Natural killer cell (primary cell): ENCODE results near the gene FUCA1. TPM values are rescaled to one million over a fixed set of nuclear protein-coding genes. Genes with fewer than 3 reads are reported as not detected.

Source experiments
- ATAC-seq, 3 donors: fragments of 150-1000 bp in 2 of 3; fragments of 200-7000 bp in 1 of 3; cut with Tn5 transposase; 1 replicate in 1 of 3; 2 replicates in 2 of 3; pipeline ENCODE4 v1.10.0; 2021; ENCODE audit warnings: mild to moderate bottlenecking in 2 of 3, moderate library complexity in 2 of 3
- DNase-seq, 2 donors: peaks; one replicate each; pipeline versions ENCODE4 v3.0.0 to v3.0.0-alpha.2; 2013 to 2021; ENCODE audit warnings: mixed read lengths in 1 of 2
- H3K27ac ChIP-seq: one replicate; pipeline ENCODE4 v1.5.1; 2013; ENCODE audit warnings: mild to moderate bottlenecking, low read length
- H3K27me3 ChIP-seq: one replicate; pipeline ENCODE4 v1.6.1; 2013; ENCODE audit warnings: low read length; ENCODE audit not compliant: control insufficient read depth, insufficient read depth
- H3K36me3 ChIP-seq: one replicate; pipeline ENCODE4 v1.6.1; 2013; ENCODE audit warnings: low read length; ENCODE audit not compliant: control insufficient read depth, insufficient read depth
- H3K4me1 ChIP-seq: one replicate; pipeline ENCODE4 v1.6.1; 2013; ENCODE audit warnings: low read length; ENCODE audit not compliant: control insufficient read depth, insufficient read depth
- H3K4me3 ChIP-seq: one replicate; pipeline ENCODE4 v1.5.1; 2013; ENCODE audit warnings: low read length
- H3K9me3 ChIP-seq: one replicate; pipeline ENCODE4 v1.6.1; 2013; ENCODE audit warnings: low read length; ENCODE audit not compliant: control insufficient read depth, insufficient read depth
- H3K27ac Mint-ChIP-seq, 2 donors: one replicate each; pipeline ENCODE4 v1.8.0; 2022; ENCODE audit warnings: mild to moderate bottlenecking in 2 of 2, mixed read lengths in 2 of 2, moderate library complexity in 1 of 2
- H3K27me3 Mint-ChIP-seq, 2 donors: one replicate each; pipeline ENCODE4 v1.8.0; 2022; ENCODE audit warnings: low read depth in 2 of 2, mixed read lengths in 2 of 2
- H3K36me3 Mint-ChIP-seq: one replicate; pipeline ENCODE4 v1.8.0; 2022; ENCODE audit warnings: mixed read lengths
- H3K4me1 Mint-ChIP-seq, 2 donors: one replicate each; pipeline ENCODE4 v1.8.0; 2022; ENCODE audit warnings: mixed read lengths in 2 of 2
- H3K4me3 Mint-ChIP-seq: one replicate; pipeline ENCODE4 v1.8.0; 2022; ENCODE audit warnings: mild to moderate bottlenecking, moderate library complexity, mixed read lengths
- H3K9me3 Mint-ChIP-seq, 2 donors: one replicate each; pipeline ENCODE4 v1.8.0; 2022; ENCODE audit warnings: mixed read lengths in 2 of 2
- whole genome bisulfite sequencing: methylation state at CpG from one replicate; pipeline ENCODE4 v1.1.7; 2013; ENCODE audit warnings: missing lambda C conversion rate; ENCODE audit not compliant: insufficient coverage; 5-methylcytosine and 5-hydroxymethylcytosine counted together
- intact Hi-C: fragments of 100-400 bp; cut with micrococcal nuclease; formaldehyde crosslinking; loops from one replicate; pipeline ENCODE4 v1.14.2; 2022
- total RNA-seq, 4 donors: library from RNA; stranded (reverse); fragments of 120-200 nt in 1 of 4; gene quantifications; one replicate each; pipeline versions ENCODE4 v1.2.3 to v1.2.4, GENCODE V29; 2013 to 2022
- TF ChIP-seq, protein P1 (sequence below): fragments of 200-600 bp; IDR thresholded peaks from one replicate; pipeline ENCODE4 v1.8.0; 2022; ENCODE audit warnings: antibody characterized with exemption

The FUCA1 gene
- total RNA-seq, 3 donors from 2014 or later (not counting 1 experiment from before 2014, with no cell fraction given) = 6.8 to 12.5 (median 11.9) TPM

- peaks cover 16% of the 10 kb centered on the region for H3K4me1 ChIP-seq
- H3K27ac ChIP-seq = peak overlapping the region; percentile 16
- peaks cover 0 to 22% of the 10 kb centered on the region in 2 donors for H3K4me1 Mint-ChIP-seq
- 16% methylated on average over 6 of the region's 6 CpGs for WGBS
- ATAC-seq (peak; percentile 93 to 98 (median 98)), DNase-seq (peak; percentile 72 to 89)
- H3K36me3 ChIP-seq = peaks cover 19% of the 10 kb centered on the region
- no peaks in the 10 kb centered on the region for H3K36me3 Mint-ChIP-seq
- no peak overlapping the region for H3K4me3 Mint-ChIP-seq
- H3K27ac Mint-ChIP-seq = peak overlapping the region; percentile 18 to 32
- no peak overlapping the region for H3K4me3 ChIP-seq
- H3K27me3 Mint-ChIP-seq = no peaks in the 10 kb centered on the region
- H3K9me3 ChIP-seq = no peaks in the 10 kb centered on the region
- no peaks in the 10 kb centered on the region for H3K9me3 Mint-ChIP-seq
- H3K27me3 ChIP-seq = no peaks in the 10 kb centered on the region
- intact Hi-C loops = loop anchor here (1.0 kb wide), 2 partner anchors 59 to 108 kb away; partner anchors contain the start of gene FUCA1
- TF ChIP-seq, protein P1, sequence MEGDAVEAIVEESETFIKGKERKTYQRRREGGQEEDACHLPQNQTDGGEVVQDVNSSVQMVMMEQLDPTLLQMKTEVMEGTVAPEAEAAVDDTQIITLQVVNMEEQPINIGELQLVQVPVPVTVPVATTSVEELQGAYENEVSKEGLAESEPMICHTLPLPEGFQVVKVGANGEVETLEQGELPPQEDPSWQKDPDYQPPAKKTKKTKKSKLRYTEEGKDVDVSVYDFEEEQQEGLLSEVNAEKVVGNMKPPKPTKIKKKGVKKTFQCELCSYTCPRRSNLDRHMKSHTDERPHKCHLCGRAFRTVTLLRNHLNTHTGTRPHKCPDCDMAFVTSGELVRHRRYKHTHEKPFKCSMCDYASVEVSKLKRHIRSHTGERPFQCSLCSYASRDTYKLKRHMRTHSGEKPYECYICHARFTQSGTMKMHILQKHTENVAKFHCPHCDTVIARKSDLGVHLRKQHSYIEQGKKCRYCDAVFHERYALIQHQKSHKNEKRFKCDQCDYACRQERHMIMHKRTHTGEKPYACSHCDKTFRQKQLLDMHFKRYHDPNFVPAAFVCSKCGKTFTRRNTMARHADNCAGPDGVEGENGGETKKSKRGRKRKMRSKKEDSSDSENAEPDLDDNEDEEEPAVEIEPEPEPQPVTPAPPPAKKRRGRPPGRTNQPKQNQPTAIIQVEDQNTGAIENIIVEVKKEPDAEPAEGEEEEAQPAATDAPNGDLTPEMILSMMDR = peak; percentile 73
Measured at GRCh38 chr1:23809751-23810171, 58.3 kb downstream of the FUCA1 start.

DNA sequence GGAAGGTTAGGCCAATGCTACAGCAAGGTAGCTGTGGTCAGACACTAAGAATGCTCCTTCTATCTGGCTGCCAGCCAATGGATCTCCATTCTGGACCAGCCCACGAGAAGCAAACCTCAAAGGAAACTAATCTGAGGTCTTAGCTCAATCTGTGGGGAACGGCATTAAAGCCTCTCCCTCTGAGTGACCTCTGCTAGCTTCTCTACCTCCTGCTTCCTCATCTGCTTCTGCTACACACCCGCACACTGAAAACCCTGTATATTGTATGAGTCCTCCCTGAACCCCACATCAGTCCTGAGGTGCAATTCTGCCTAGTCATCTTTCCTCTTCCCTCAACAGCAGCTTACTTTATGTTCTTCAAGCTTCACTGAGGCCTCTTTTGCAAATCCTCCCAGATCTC, 60.6 kb downstream of the FUCA1 start:
- Histone ChIP-seq H3K4me3 (no peak overlapping the region), H3K27me3 (no peaks in the 10 kb centered on the region), H3K4me1 (peaks cover 16% of the 10 kb centered on the region), H3K9me3 (no peaks in the 10 kb centered on the region), H3K36me3 (peaks cover 10% of the 10 kb centered on the region), H3K27ac (no peak overlapping the region)
- Mint-ChIP-seq H3K9me3 (no peaks in the 10 kb centered on the region), H3K36me3 (no peaks in the 10 kb centered on the region), H3K4me1 (peaks cover 0 to 22% of the 10 kb centered on the region in 2 donors), H3K27me3 (no peaks in the 10 kb centered on the region), H3K27ac (no peak overlapping the region), H3K4me3 (no peak overlapping the region)
- DNase-seq (no peak), ATAC-seq (no peak)
- 37% methylated on average over 3 of the region's 3 CpGs for WGBS
- TF ChIP-seq, protein P1 = no peak
- intact Hi-C loops = no loop called here

DNA sequence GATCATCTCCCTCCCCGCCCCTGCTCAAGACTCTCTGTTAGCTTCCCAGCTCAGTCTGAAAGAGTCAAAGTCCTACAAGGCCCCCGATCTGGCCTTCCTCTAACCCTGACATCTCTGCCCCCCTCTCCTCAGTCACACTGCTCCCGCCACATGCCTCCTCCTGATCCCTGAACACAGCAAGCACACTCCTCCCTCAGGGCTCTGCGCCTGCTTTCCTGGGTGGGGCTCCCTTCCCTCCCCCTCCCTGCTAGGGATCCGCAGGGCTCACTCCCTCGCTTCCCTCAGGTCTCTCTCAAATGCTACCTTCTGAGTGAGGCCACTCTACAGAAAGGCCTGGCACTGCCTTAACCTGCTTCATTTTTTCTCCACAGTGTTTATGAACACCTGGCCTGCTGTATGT, 61.8 kb downstream of the FUCA1 start:
- intact Hi-C loops = no loop called here
- Mint-ChIP-seq H3K27ac (no peak overlapping the region), H3K9me3 (no peaks in the 10 kb centered on the region), H3K36me3 (no peaks in the 10 kb centered on the region), H3K27me3 (no peaks in the 10 kb centered on the region), H3K4me1 (peaks cover 0 to 24% of the 10 kb centered on the region in 2 donors), H3K4me3 (no peak overlapping the region)
- TF ChIP-seq, protein P1 = no peak
- no peaks in the 10 kb centered on the region for H3K9me3 ChIP-seq
- 89% methylated on average over 6 of the region's 6 CpGs for WGBS
- no peak overlapping the region for H3K4me3 ChIP-seq
- no peaks in the 10 kb centered on the region for H3K27me3 ChIP-seq
- peaks cover 7% of the 10 kb centered on the region for H3K36me3 ChIP-seq
- H3K4me1 ChIP-seq = peaks cover 23% of the 10 kb centered on the region
- ATAC-seq = no peak
- H3K27ac ChIP-seq = no peak overlapping the region
- no peak for DNase-seq

GRCh38 chr1:23805025-23805424, 63.1 kb downstream of the FUCA1 start:
- no peaks in the 10 kb centered on the region for H3K9me3 ChIP-seq
- Mint-ChIP-seq H3K36me3 (no peaks in the 10 kb centered on the region), H3K27ac (peak overlapping the region in 1 of 2 donors; percentile 45), H3K4me3 (no peak overlapping the region), H3K27me3 (no peaks in the 10 kb centered on the region), H3K9me3 (no peaks in the 10 kb centered on the region), H3K4me1 (peaks cover under 1 to 23% of the 10 kb centered on the region in 2 donors)
- no peak overlapping the region for H3K4me3 ChIP-seq
- no peaks in the 10 kb centered on the region for H3K27me3 ChIP-seq
- intact Hi-C loops = no loop called here
- H3K4me1 ChIP-seq = peaks cover 18% of the 10 kb centered on the region
- ATAC-seq (no peak), DNase-seq (no peak)
- H3K27ac ChIP-seq = no peak overlapping the region
- H3K36me3 ChIP-seq = peaks cover 7% of the 10 kb centered on the region
- 97% methylated on average over 2 of the region's 2 CpGs for WGBS
- TF ChIP-seq, protein P1 = no peak
